ENCODE results near the gene CABS1. TPM values are rescaled to one million over a fixed set of nuclear protein-coding genes. Genes with fewer than 3 reads are reported as not detected.

Gene CABS1
- total and polyA plus RNA-seq, 10 of the 15 experiments (the other 5 are each of a cell fraction or from before 2014, with no cell fraction given), result not detected

GRCh38 chr4:70336043-70336442 is 1.3 kb downstream of the CABS1 start (continued):
- TF ChIP-seq SRF (IDR thresholded peaks at IDR 0.05; ENCODE audit: low read depth in 2 of 2, low read length in 2 of 2), result no peak
- no peak for TF ChIP-seq TCF7 (IDR thresholded peaks at IDR 0.05; ENCODE audit: borderline replicate concordance)
- TF ChIP-seq HSF1 (IDR thresholded peaks at IDR 0.05; ENCODE audit: low read depth, low read length), result no peak
- no peak for TF ChIP-seq ZNF24 (IDR thresholded peaks at IDR 0.05)
- no peak for TF ChIP-seq NKRF (conservative IDR thresholded peaks at IDR 0.05)
- TF ChIP-seq EED (IDR thresholded peaks at IDR 0.05; ENCODE audit: low read depth), result no peak
- TF ChIP-seq NRF1 (conservative IDR thresholded peaks at IDR 0.05; ENCODE audit: low read depth, low read length), result no peak
- TF ChIP-seq E2F4 (IDR thresholded peaks at IDR 0.05; ENCODE audit: low read depth, low read length), result no peak
- TF ChIP-seq LARP7 (IDR thresholded peaks at IDR 0.05), result no peak
- no peak for TF ChIP-seq GABPA (IDR thresholded peaks at IDR 0.05; ENCODE audit: low read depth)
- TF ChIP-seq MAX (IDR thresholded peaks at IDR 0.05; ENCODE audit: low read depth, low read length), result no peak
- no peak for TF ChIP-seq FOXK2 (IDR thresholded peaks at IDR 0.05)
- TF ChIP-seq ZNF207 (IDR thresholded peaks at IDR 0.05; ENCODE audit: borderline replicate concordance), result no peak
- no peak for TF ChIP-seq ESRRA (IDR thresholded peaks at IDR 0.05; ENCODE audit: low read length)
